ENCODE measurements around the gene ALK. TPM values are rescaled to one million over a fixed set of nuclear protein-coding genes. Genes with fewer than 3 reads are reported as not detected.

ALK gene
- total RNA-seq, 1 donor from 2014 or later = 0.14 TPM

DNA sequence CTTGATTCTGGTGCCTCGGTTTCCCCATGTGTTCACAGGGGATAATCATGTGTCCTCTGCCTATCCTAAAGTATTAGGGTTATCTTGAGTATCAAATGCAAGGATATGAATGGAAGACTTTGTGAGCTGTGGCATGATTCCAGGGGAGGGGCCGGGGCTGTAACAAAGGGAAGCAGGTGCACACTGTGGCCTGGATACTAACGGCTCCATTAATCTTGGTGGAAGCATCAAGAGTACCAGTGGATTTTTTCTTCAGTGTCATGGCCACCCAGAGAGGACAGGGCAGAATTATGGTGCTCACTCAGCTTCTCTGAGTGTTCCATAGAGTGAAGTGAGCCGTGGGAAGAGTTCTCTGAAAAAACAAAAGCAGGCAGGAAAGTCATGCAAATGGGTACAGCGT, 320.1 kb downstream of the ALK start:
- DNase-seq = no peak
- TF ChIP-seq, protein P1, sequence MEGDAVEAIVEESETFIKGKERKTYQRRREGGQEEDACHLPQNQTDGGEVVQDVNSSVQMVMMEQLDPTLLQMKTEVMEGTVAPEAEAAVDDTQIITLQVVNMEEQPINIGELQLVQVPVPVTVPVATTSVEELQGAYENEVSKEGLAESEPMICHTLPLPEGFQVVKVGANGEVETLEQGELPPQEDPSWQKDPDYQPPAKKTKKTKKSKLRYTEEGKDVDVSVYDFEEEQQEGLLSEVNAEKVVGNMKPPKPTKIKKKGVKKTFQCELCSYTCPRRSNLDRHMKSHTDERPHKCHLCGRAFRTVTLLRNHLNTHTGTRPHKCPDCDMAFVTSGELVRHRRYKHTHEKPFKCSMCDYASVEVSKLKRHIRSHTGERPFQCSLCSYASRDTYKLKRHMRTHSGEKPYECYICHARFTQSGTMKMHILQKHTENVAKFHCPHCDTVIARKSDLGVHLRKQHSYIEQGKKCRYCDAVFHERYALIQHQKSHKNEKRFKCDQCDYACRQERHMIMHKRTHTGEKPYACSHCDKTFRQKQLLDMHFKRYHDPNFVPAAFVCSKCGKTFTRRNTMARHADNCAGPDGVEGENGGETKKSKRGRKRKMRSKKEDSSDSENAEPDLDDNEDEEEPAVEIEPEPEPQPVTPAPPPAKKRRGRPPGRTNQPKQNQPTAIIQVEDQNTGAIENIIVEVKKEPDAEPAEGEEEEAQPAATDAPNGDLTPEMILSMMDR (IDR thresholded peaks at IDR 0.05; ENCODE audit: borderline replicate concordance) = no peak
- intact Hi-C loops (cut with micrococcal nuclease) = no loop called here

DNA sequence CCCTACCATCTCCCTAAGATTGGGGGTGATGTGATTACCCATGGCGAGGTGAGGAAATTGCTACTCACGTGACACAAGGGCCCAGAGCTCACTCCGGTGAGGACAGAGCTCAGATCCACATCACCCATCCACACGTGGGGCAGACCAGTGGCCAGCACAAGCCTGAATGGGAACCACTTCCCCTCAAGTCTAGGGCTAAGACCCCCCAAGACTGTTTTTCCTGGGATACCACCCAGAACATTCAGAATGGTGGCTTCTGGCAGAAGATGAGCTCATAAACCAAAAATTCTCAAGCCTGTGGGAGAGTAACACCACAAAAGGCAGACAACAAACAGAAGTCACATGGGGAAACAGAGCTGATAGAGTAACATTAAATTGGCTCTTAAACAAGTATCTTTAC, 321.4 kb downstream of the ALK start:
- no peaks in the 10 kb centered on the region for H3K4me1 ChIP-seq
- H3K4me3 ChIP-seq = no peak overlapping the region
- TF ChIP-seq, protein P1 (IDR thresholded peaks at IDR 0.05; ENCODE audit: borderline replicate concordance) = no peak
- H3K27me3 ChIP-seq (ENCODE audit: low read depth) = no peaks in the 10 kb centered on the region
- DNase-seq = no peak
- intact Hi-C loops (cut with micrococcal nuclease) = no loop called here
- no peaks in the 10 kb centered on the region for H3K36me3 ChIP-seq
- H3K27ac ChIP-seq (replicated peaks) = no peak overlapping the region
- H3K9me3 ChIP-seq (replicated peaks) = no peaks in the 10 kb centered on the region

More for the DNA sequence above, 320.1 kb downstream of the ALK start:
- Histone ChIP-seq H3K9me3 (replicated peaks) (no peaks in the 10 kb centered on the region), H3K4me1 (no peaks in the 10 kb centered on the region), H3K36me3 (no peaks in the 10 kb centered on the region), H3K27me3 (ENCODE audit: low read depth) (no peaks in the 10 kb centered on the region), H3K27ac (replicated peaks) (no peak overlapping the region), H3K4me3 (no peak overlapping the region)

DNA sequence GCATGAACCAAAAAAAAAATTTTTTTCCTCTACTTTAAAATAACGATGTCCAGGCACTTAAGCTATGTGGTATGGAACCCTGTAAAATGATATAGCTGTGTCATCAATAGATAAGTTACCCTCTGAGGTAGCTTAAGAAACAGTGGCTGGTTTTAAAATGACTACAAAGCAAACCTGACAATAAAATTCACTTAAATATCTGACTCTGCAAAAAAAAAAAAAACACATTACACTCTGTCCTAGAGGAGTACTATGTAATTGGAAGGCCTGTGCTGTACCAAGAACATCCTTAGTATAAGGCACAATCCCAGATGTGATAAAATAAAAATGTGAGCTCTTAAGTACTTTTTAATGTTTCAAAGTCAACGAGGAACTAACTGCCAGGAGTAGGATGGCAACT, 322.4 kb downstream of the ALK start:
- no peaks in the 10 kb centered on the region for H3K36me3 ChIP-seq
- H3K4me3 ChIP-seq = no peak overlapping the region
- intact Hi-C loops (cut with micrococcal nuclease) = no loop called here
- H3K27ac ChIP-seq (replicated peaks) = no peak overlapping the region
- TF ChIP-seq, protein P1 (IDR thresholded peaks at IDR 0.05; ENCODE audit: borderline replicate concordance) = no peak
- no peaks in the 10 kb centered on the region for H3K4me1 ChIP-seq
- no peaks in the 10 kb centered on the region for H3K27me3 ChIP-seq (ENCODE audit: low read depth)
- DNase-seq = no peak
- no peaks in the 10 kb centered on the region for H3K9me3 ChIP-seq (replicated peaks)

DNA sequence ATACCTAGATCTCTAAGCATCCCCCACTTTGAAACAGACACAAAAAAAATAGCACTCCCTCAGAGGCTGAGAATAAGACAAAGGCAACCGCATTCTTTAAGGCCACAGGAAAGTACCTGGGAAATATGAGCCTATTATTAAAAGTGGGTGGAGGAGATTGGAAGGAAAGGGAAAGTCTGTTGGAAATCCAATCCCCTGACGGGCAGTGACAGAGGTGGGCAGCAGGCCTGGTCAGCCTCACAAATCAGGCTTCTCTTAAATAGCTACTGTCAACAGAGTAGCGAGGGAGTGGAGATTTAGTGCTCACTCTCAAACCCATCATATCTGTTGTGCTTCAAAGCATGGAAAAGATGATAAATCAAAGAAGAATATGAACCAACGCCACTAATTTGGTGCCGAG, 324.4 kb downstream of the ALK start:
- H3K36me3 ChIP-seq = no peaks in the 10 kb centered on the region
- no peak overlapping the region for H3K27ac ChIP-seq (replicated peaks)
- H3K4me3 ChIP-seq = no peak overlapping the region
- no peaks in the 10 kb centered on the region for H3K4me1 ChIP-seq
- intact Hi-C loops (cut with micrococcal nuclease) = no loop called here
- TF ChIP-seq, protein P1 (IDR thresholded peaks at IDR 0.05; ENCODE audit: borderline replicate concordance) = no peak
- no peaks in the 10 kb centered on the region for H3K9me3 ChIP-seq (replicated peaks)
- H3K27me3 ChIP-seq (ENCODE audit: low read depth) = no peaks in the 10 kb centered on the region
- no peak for DNase-seq

DNA sequence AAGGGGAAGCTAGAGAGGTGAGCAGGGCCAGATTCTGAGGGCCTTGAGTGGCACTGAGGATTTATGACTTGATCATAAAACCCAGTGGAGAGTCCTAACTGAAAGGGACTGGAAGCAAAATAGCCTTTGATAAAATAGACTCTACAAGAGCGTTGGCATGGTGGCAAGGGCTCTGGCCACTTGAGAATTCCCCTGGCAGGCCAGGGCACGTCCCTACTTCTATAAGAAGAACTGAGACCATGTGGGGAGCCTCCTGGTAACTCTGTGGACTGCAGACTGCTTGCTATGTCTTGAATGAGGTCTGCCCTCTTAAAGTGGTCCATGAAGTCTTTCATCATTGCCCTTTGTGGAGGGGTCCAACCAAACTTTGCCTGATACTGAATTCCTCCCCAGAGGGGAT, 324.8 kb downstream of the ALK start:
- H3K27ac ChIP-seq (replicated peaks) = no peak overlapping the region
- no peaks in the 10 kb centered on the region for H3K27me3 ChIP-seq (ENCODE audit: low read depth)
- intact Hi-C loops (cut with micrococcal nuclease) = no loop called here
- H3K4me3 ChIP-seq = no peak overlapping the region
- TF ChIP-seq, protein P1 (IDR thresholded peaks at IDR 0.05; ENCODE audit: borderline replicate concordance) = no peak
- peak; percentile 35 for DNase-seq
- H3K36me3 ChIP-seq = no peaks in the 10 kb centered on the region
- H3K4me1 ChIP-seq = no peaks in the 10 kb centered on the region
- H3K9me3 ChIP-seq (replicated peaks) = no peaks in the 10 kb centered on the region

DNA sequence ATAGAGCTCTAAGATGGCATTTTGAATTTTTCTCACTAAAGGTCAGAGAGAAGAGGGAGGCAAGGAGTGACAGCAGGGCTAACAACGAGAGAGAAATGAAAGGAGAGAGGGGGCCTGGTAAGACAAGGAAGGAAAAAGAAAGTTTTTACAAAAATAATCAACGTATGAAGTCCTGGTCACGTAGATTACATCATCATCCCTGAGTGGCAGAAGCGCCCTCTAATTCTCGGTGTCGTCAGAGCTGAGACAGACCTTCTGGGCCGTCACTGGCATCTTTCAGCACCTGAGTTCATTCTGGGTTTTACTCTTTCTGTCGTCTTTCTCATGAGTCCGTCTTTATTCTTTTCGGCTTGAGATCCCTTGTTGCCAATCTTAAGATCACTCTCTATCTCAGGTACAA, 329.8 kb downstream of the ALK start:
- H3K27me3 ChIP-seq (ENCODE audit: low read depth) = no peaks in the 10 kb centered on the region
- TF ChIP-seq, protein P1 (IDR thresholded peaks at IDR 0.05; ENCODE audit: borderline replicate concordance) = no peak
- H3K36me3 ChIP-seq = no peaks in the 10 kb centered on the region
- H3K4me1 ChIP-seq = no peaks in the 10 kb centered on the region
- H3K27ac ChIP-seq (replicated peaks) = no peak overlapping the region
- DNase-seq = no peak
- no peak overlapping the region for H3K4me3 ChIP-seq
- intact Hi-C loops (cut with micrococcal nuclease) = no loop called here
- H3K9me3 ChIP-seq (replicated peaks) = no peaks in the 10 kb centered on the region

Data from left ventricle myocardium inferior (tissue), 1 donor.